HepG2 (cell line): Measurements from ENCODE around the gene FDXR. TPM values are rescaled to one million over a fixed set of nuclear protein-coding genes. Genes with fewer than 3 reads are reported as not detected.

Experiments
- ESRRA ChIP-seq: sonication (generic); formaldehyde crosslinking; IDR thresholded peaks from 2 replicates; pipeline ENCODE4 v1.5.1; 2020; ENCODE audit warnings: mild to moderate bottlenecking, low read depth, missing genetic modification reagents
- KAT8 ChIP-seq: IDR thresholded peaks from 2 replicates; pipeline ENCODE4 v1.6.1; 2016; ENCODE audit warnings: missing genetic modification reagents, missing compliant biosample characterization
- MYC ChIP-seq: sonication (generic); formaldehyde crosslinking; IDR thresholded peaks from 2 replicates; pipeline ENCODE4 v1.9.0; 2021; ENCODE audit warnings: missing genetic modification reagents, borderline replicate concordance
- RFX3 ChIP-seq: IDR thresholded peaks from 2 replicates; pipeline ENCODE4 v1.6.1; 2016; ENCODE audit warnings: missing biosample characterization, missing genetic modification reagents
- RNF2 ChIP-seq: fragments of 450-650 bp; conservative IDR thresholded peaks from 2 replicates; pipeline ENCODE4 v1.6.1; 2016; ENCODE audit warnings: low read depth
- SALL2 ChIP-seq: sonication (generic); formaldehyde crosslinking; IDR thresholded peaks from 2 replicates; pipeline ENCODE4 v1.8.1; 2023; ENCODE audit warnings: mild to moderate bottlenecking, missing genetic modification reagents, inconsistent platforms
- SRSF1 ChIP-seq: fragments of 200-400 bp; formaldehyde crosslinking; optimal IDR thresholded peaks from 2 replicates; pipeline ENCODE3; 2017; ENCODE audit warnings: mild to moderate bottlenecking, low read depth, low read length, moderate library complexity
- ZBTB42 ChIP-seq: sonication (generic); formaldehyde crosslinking; IDR thresholded peaks from 2 replicates; pipeline ENCODE4 v1.5.0; 2020; ENCODE audit warnings: mild to moderate bottlenecking, missing genetic modification reagents
- ZNF12 ChIP-seq: sonication (generic); formaldehyde crosslinking; IDR thresholded peaks from 2 replicates; pipeline ENCODE4 v1.5.0; 2020; ENCODE audit warnings: missing genetic modification reagents
- ZNF143 ChIP-seq: sonication (generic); formaldehyde crosslinking; IDR thresholded peaks from 2 replicates; pipeline ENCODE4 v1.4.0; 2020; ENCODE audit warnings: missing genetic modification reagents
- ZNF225 ChIP-seq: sonication (generic); formaldehyde crosslinking; IDR thresholded peaks from 2 replicates; pipeline ENCODE4 v1.4.0; 2020; ENCODE audit warnings: mild to moderate bottlenecking, missing genetic modification reagents
- ZNF383 ChIP-seq: sonication (generic); formaldehyde crosslinking; IDR thresholded peaks from 2 replicates; pipeline ENCODE4 v1.4.0; 2020; ENCODE audit warnings: missing genetic modification reagents, mild to moderate bottlenecking, borderline replicate concordance
- ZNF607 ChIP-seq: sonication (generic); formaldehyde crosslinking; IDR thresholded peaks from 2 replicates; pipeline ENCODE4 v1.5.1; 2020; ENCODE audit warnings: missing genetic modification reagents, mild to moderate bottlenecking, borderline replicate concordance
- ZNF841 ChIP-seq: sonication (generic); formaldehyde crosslinking; IDR thresholded peaks from 2 replicates; pipeline ENCODE4 v1.8.1; 2023; ENCODE audit warnings: missing genetic modification reagents, borderline replicate concordance
- polyA plus RNA-seq, 8 experiments: library from polyadenylated mRNA; depleted of rRNA in 3 of 8; stranded (reverse) in 7 of 8; unstranded in 1 of 8; fragments of >200 nt; fragmentation: Illumina TruSeq in 4 of 8; extraction: Trizol in 4 of 8; gene quantifications; 2 replicates each; pipeline versions ENCODE4 v1.2.1 to v1.2.3, GENCODE V29; 2011 to 2016; ENCODE audit warnings: low read depth in 4 of 8, missing spikeins in 1 of 8, mixed read lengths in 1 of 8; ENCODE audit not compliant: insufficient read depth in 1 of 8
- total RNA-seq, 5 experiments: library from RNA; depleted of rRNA; stranded (reverse); fragments of >200 nt; fragmentation: Illumina TruSeq; extraction: Trizol; gene quantifications; 2 replicates each; pipeline ENCODE4 v1.2.3, GENCODE V29; 2016; ENCODE audit warnings: low read depth in 1 of 5
- TF ChIP-seq, protein P1 (sequence below): sonication (generic); formaldehyde crosslinking; IDR thresholded peaks from 2 replicates; pipeline ENCODE4 v1.5.1; 2020; ENCODE audit warnings: mild to moderate bottlenecking, missing genetic modification reagents
- TF ChIP-seq, protein P2 (sequence below): sonication (generic); formaldehyde crosslinking; IDR thresholded peaks from 2 replicates; pipeline ENCODE4 v1.4.0; 2020; ENCODE audit warnings: mild to moderate bottlenecking, missing genetic modification reagents
- TF ChIP-seq, protein P3 (sequence below): sonication (generic); formaldehyde crosslinking; IDR thresholded peaks from 2 replicates; pipeline ENCODE4 v1.4.0; 2020; ENCODE audit warnings: missing genetic modification reagents
- TF ChIP-seq, protein P4 (sequence below): sonication (generic); formaldehyde crosslinking; IDR thresholded peaks from 2 replicates; pipeline ENCODE4 v1.5.0; 2020; ENCODE audit warnings: missing genetic modification reagents, mild to moderate bottlenecking, borderline replicate concordance
- TF ChIP-seq, protein P5 (sequence below): sonication (generic); formaldehyde crosslinking; IDR thresholded peaks from 2 replicates; pipeline ENCODE4 v1.8.1; 2022; ENCODE audit warnings: mild to moderate bottlenecking, missing genetic modification reagents

FDXR gene
- total and polyA plus RNA-seq, 2 of the 13 experiments (the other 11 are each of a cell fraction or from before 2014, with no cell fraction given): 23.4 to 116 TPM

DNA sequence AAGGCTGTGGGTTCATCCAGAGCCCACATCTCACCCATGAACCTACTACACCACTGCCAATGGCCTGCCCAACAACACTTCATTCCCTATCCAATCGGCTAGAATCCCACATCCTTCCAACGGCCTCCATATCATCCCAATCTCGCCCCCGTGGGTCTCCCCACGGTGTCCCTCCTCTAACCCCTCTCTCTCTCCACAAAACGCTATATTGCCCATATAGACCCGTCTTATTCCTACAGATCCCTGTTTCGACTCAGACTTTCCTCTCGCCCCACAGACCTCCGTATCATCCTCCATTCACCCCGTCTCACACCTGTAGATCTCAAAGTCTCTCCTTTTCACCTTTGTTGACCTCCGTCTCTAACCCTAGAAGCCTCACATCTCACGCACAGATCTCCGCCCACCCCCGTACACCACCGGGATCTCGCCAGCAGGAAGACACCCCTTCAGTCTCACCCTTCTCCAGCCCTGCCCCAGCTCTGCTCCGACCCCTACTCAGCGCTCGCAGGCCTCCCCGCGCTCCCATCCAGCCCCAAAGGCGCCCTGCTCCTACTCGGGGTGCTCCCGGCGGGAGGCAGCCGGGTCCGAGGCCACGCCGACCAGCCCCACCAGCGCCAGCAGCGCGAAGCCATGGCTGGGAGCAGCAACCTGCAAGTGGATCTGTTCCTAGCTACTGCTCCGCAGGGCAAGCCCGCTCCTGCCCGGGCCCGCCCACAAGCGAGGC is at the start of gene FDXR (continued):
- TF ChIP-seq, protein P1, sequence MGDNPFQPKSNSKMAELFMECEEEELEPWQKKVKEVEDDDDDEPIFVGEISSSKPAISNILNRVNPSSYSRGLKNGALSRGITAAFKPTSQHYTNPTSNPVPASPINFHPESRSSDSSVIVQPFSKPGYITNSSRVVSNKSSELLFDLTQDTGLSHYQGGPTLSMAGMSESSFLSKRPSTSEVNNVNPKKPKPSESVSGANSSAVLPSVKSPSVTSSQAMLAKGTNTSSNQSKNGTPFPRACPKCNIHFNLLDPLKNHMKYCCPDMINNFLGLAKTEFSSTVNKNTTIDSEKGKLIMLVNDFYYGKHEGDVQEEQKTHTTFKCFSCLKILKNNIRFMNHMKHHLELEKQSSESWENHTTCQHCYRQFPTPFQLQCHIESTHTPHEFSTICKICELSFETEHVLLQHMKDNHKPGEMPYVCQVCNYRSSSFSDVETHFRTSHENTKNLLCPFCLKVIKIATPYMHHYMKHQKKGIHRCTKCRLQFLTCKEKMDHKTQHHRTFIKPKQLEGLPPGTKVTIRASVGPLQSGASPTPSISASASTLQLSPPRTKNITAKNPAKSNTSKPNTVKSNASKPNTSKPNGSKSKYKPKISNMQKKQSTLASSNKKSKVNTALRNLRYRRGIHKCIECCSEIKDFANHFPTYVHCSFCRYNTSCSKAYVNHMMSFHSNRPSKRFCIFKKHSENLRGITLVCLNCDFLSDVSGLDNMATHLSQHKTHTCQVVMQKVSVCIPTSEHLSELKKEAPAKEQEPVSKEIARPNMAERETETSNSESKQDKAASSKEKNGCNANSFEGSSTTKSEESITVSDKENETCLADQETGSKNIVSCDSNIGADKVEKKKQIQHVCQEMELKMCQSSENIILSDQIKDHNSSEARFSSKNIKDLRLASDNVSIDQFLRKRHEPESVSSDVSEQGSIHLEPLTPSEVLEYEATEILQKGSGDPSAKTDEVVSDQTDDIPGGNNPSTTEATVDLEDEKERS (CRISPR knock-in tag): peak; percentile 82
- TF ChIP-seq ZNF143 (CRISPR knock-in tag) (peak; percentile 15; the same call in 1 of the 2 replicates), SALL2 (CRISPR knock-in tag) (peak; percentile 65; the same call in 1 of the 2 replicates), ZNF607 (CRISPR knock-in tag) (peak; percentile 36; the same call in 1 of the 2 replicates), KAT8 (CRISPR knock-in tag) (no peak), SRSF1 (no peak), ZNF12 (CRISPR knock-in tag) (peak; percentile 67; the same call in 1 of the 2 replicates), ZNF225 (CRISPR knock-in tag) (peak; percentile 44; the same call in 1 of the 2 replicates), RFX3 (CRISPR knock-in tag) (no peak), ZNF383 (CRISPR knock-in tag) (no peak), ZBTB42 (CRISPR knock-in tag) (no peak; the same call in 1 of the 2 replicates), MYC (CRISPR knock-in tag) (peak; percentile 72), ESRRA (peak; percentile 43; the same call in 1 of the 2 replicates), ZNF841 (CRISPR knock-in tag) (no peak), RNF2 (no peak)
- TF ChIP-seq, protein P2, sequence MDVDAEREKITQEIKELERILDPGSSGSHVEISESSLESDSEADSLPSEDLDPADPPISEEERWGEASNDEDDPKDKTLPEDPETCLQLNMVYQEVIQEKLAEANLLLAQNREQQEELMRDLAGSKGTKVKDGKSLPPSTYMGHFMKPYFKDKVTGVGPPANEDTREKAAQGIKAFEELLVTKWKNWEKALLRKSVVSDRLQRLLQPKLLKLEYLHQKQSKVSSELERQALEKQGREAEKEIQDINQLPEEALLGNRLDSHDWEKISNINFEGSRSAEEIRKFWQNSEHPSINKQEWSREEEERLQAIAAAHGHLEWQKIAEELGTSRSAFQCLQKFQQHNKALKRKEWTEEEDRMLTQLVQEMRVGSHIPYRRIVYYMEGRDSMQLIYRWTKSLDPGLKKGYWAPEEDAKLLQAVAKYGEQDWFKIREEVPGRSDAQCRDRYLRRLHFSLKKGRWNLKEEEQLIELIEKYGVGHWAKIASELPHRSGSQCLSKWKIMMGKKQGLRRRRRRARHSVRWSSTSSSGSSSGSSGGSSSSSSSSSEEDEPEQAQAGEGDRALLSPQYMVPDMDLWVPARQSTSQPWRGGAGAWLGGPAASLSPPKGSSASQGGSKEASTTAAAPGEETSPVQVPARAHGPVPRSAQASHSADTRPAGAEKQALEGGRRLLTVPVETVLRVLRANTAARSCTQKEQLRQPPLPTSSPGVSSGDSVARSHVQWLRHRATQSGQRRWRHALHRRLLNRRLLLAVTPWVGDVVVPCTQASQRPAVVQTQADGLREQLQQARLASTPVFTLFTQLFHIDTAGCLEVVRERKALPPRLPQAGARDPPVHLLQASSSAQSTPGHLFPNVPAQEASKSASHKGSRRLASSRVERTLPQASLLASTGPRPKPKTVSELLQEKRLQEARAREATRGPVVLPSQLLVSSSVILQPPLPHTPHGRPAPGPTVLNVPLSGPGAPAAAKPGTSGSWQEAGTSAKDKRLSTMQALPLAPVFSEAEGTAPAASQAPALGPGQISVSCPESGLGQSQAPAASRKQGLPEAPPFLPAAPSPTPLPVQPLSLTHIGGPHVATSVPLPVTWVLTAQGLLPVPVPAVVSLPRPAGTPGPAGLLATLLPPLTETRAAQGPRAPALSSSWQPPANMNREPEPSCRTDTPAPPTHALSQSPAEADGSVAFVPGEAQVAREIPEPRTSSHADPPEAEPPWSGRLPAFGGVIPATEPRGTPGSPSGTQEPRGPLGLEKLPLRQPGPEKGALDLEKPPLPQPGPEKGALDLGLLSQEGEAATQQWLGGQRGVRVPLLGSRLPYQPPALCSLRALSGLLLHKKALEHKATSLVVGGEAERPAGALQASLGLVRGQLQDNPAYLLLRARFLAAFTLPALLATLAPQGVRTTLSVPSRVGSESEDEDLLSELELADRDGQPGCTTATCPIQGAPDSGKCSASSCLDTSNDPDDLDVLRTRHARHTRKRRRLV: no peak
- TF ChIP-seq, protein P3, sequence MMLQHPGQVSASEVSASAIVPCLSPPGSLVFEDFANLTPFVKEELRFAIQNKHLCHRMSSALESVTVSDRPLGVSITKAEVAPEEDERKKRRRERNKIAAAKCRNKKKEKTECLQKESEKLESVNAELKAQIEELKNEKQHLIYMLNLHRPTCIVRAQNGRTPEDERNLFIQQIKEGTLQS: no peak
- TF ChIP-seq, protein P4, sequence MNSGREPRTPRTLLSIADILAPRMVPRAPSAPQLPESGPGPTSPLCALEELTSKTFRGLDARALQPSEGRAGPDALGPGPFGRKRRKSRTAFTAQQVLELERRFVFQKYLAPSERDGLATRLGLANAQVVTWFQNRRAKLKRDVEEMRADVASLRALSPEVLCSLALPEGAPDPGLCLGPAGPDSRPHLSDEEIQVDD (CRISPR knock-in tag): 0 out of 2 replicates have a peak, but pooled peaks have one; percentile 27
- TF ChIP-seq, protein P5, sequence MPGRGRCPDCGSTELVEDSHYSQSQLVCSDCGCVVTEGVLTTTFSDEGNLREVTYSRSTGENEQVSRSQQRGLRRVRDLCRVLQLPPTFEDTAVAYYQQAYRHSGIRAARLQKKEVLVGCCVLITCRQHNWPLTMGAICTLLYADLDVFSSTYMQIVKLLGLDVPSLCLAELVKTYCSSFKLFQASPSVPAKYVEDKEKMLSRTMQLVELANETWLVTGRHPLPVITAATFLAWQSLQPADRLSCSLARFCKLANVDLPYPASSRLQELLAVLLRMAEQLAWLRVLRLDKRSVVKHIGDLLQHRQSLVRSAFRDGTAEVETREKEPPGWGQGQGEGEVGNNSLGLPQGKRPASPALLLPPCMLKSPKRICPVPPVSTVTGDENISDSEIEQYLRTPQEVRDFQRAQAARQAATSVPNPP (CRISPR knock-in tag): peak; percentile 78; the same call in 1 of the 2 replicates
